HEK293 (cell line): ENCODE results near the gene PCCA.

Experiments
- CTCF ChIA-PET: fragments of 350-600 bp; formaldehyde crosslinking; extraction: SDS; loops from one replicate; lab custom pipeline; 2021; ENCODE audit warnings: antibody characterized with exemption; lab: Yijun Ruan, JAX
- POLR2A ChIA-PET: fragments of 300-600 bp; formaldehyde crosslinking; extraction: SDS; loops from one replicate; lab custom pipeline; 2020; ENCODE audit warnings: antibody characterized with exemption, inconsistent platforms; lab: Yijun Ruan, JAX
- H3K27ac ChIP-seq: fragments of 200-500 bp; sonication (Bioruptor generic); 2 replicates; pipeline ENCODE4 v1.5.1; 2014; ENCODE audit warnings: low read depth, low read length, control low read depth, inconsistent platforms; ENCODE audit errors: extremely low read depth
- H3K36me3 ChIP-seq, 2 experiments: fragments of 200-500 bp in 1 of 2; sonication (Bioruptor generic) in 1 of 2; 1 replicate in 1 of 2; 2 replicates in 1 of 2; pipeline ENCODE4 v1.5.1; 2014 to 2017; ENCODE audit warnings: inconsistent platforms in 2 of 2, low read length in 2 of 2; ENCODE audit not compliant: control insufficient read depth in 2 of 2, insufficient read depth in 1 of 2
- H3K4me1 ChIP-seq: fragments of 200-500 bp; sonication (Bioruptor generic); 2 replicates; pipeline ENCODE4 v1.5.1; 2014; ENCODE audit warnings: mild to moderate bottlenecking, low read length, inconsistent platforms; ENCODE audit not compliant: control insufficient read depth, insufficient read depth
- H3K4me3 ChIP-seq: 2 replicates; pipeline ENCODE4 v1.5.1; 2011; ENCODE audit warnings: low read depth, mild to moderate bottlenecking, control low read depth, low read length, moderate library complexity
- H3K9me3 ChIP-seq: fragments of 200-500 bp; sonication (Bioruptor generic); 2 replicates; pipeline ENCODE4 v1.5.1; 2014; ENCODE audit warnings: low read depth, low read length, inconsistent platforms; ENCODE audit not compliant: control insufficient read depth, insufficient read depth
- GLI2 ChIP-seq: fragments of 450-650 bp; formaldehyde crosslinking; IDR thresholded peaks from 2 replicates; pipeline ENCODE4; 2017; ENCODE audit warnings: missing biosample characterization, missing genetic modification characterization, low read depth, borderline replicate concordance
- IKZF3 ChIP-seq: fragments of 450-650 bp; IDR thresholded peaks from 2 replicates; pipeline ENCODE4 v1.5.0; 2018; ENCODE audit warnings: missing biosample characterization, mild to moderate bottlenecking, missing genetic modification characterization, moderate library complexity
- KLF10 ChIP-seq: fragments of 450-650 bp; IDR thresholded peaks from 2 replicates; pipeline ENCODE4 v1.5.1; 2018; ENCODE audit warnings: missing biosample characterization, mild to moderate bottlenecking, missing genetic modification characterization
- YY1 ChIP-seq: fragments of 450-650 bp; formaldehyde crosslinking; IDR thresholded peaks from 2 replicates; pipeline ENCODE4 v1.5.1; 2018; ENCODE audit warnings: missing biosample characterization, missing genetic modification characterization
- ZBTB17 ChIP-seq: fragments of 450-650 bp; formaldehyde crosslinking; IDR thresholded peaks from 2 replicates; pipeline ENCODE4 v1.5.1; 2016; ENCODE audit warnings: missing biosample characterization, missing genetic modification characterization
- ZBTB48 ChIP-seq: fragments of 450-650 bp; formaldehyde crosslinking; IDR thresholded peaks from 2 replicates; pipeline ENCODE4 v1.5.1; 2016; ENCODE audit warnings: missing biosample characterization, missing genetic modification characterization
- ZBTB8A ChIP-seq: fragments of 450-650 bp; formaldehyde crosslinking; IDR thresholded peaks from 2 replicates; pipeline ENCODE4 v1.5.1; 2016; ENCODE audit warnings: missing biosample characterization, missing genetic modification characterization
- ZFP37 ChIP-seq: fragments of 450-650 bp; formaldehyde crosslinking; IDR thresholded peaks from 2 replicates; pipeline ENCODE4 v1.5.1; 2016; ENCODE audit warnings: missing biosample characterization, missing genetic modification characterization
- ZNF112 ChIP-seq: fragments of 450-650 bp; formaldehyde crosslinking; IDR thresholded peaks from 2 replicates; pipeline ENCODE4 v1.5.0; 2017; ENCODE audit warnings: missing biosample characterization, missing genetic modification characterization
- ZNF2 ChIP-seq: fragments of 450-650 bp; formaldehyde crosslinking; IDR thresholded peaks from 2 replicates; pipeline ENCODE4 v1.5.1; 2016; ENCODE audit warnings: missing biosample characterization, missing genetic modification characterization
- ZNF23 ChIP-seq: fragments of 450-650 bp; formaldehyde crosslinking; IDR thresholded peaks from 2 replicates; pipeline ENCODE4 v1.5.1; 2016; ENCODE audit warnings: missing biosample characterization, missing genetic modification characterization, borderline replicate concordance
- ZNF501 ChIP-seq: fragments of 450-650 bp; formaldehyde crosslinking; IDR thresholded peaks from 2 replicates; pipeline ENCODE4 v1.5.1; 2016; ENCODE audit warnings: missing biosample characterization, missing genetic modification characterization
- ZNF549 ChIP-seq: fragments of 450-650 bp; IDR thresholded peaks from 2 replicates; pipeline ENCODE4 v1.5.1; 2018; ENCODE audit warnings: missing biosample characterization, missing genetic modification characterization, mild to moderate bottlenecking, inconsistent platforms, moderate library complexity
- ZNF600 ChIP-seq: fragments of 450-650 bp; formaldehyde crosslinking; IDR thresholded peaks from 2 replicates; pipeline ENCODE4 v1.5.1; 2016; ENCODE audit warnings: missing biosample characterization, missing genetic modification characterization
- ZNF624 ChIP-seq: fragments of 450-650 bp; formaldehyde crosslinking; IDR thresholded peaks from 2 replicates; pipeline ENCODE4 v1.5.1; 2017; ENCODE audit warnings: missing biosample characterization, missing genetic modification characterization
- ZNF654 ChIP-seq: fragments of 450-650 bp; formaldehyde crosslinking; IDR thresholded peaks from 2 replicates; pipeline ENCODE4 v1.5.1; 2016; ENCODE audit warnings: low read depth, missing biosample characterization, missing genetic modification characterization
- ZNF660 ChIP-seq: fragments of 450-650 bp; IDR thresholded peaks from 2 replicates; pipeline ENCODE4 v1.5.1; 2018; ENCODE audit warnings: missing biosample characterization, mild to moderate bottlenecking, missing genetic modification characterization
- ZNF843 ChIP-seq: fragments of 450-650 bp; formaldehyde crosslinking; IDR thresholded peaks from 2 replicates; pipeline ENCODE4 v1.5.1; 2016; ENCODE audit warnings: missing biosample characterization, missing genetic modification characterization
- TF ChIP-seq, protein P1 (sequence below): fragments of 450-650 bp; formaldehyde crosslinking; IDR thresholded peaks from 2 replicates; pipeline ENCODE4 v1.5.1; 2017; ENCODE audit warnings: missing biosample characterization, missing genetic modification characterization
- TF ChIP-seq, protein P2 (sequence below): fragments of 450-650 bp; formaldehyde crosslinking; IDR thresholded peaks from 2 replicates; pipeline ENCODE4 v1.5.1; 2016; ENCODE audit warnings: missing biosample characterization, missing genetic modification characterization
- TF ChIP-seq, protein P3 (sequence below): fragments of 450-650 bp; formaldehyde crosslinking; IDR thresholded peaks from 2 replicates; pipeline ENCODE4 v1.5.1; 2016; ENCODE audit warnings: missing biosample characterization, missing genetic modification characterization

The PCCA gene

DNA sequence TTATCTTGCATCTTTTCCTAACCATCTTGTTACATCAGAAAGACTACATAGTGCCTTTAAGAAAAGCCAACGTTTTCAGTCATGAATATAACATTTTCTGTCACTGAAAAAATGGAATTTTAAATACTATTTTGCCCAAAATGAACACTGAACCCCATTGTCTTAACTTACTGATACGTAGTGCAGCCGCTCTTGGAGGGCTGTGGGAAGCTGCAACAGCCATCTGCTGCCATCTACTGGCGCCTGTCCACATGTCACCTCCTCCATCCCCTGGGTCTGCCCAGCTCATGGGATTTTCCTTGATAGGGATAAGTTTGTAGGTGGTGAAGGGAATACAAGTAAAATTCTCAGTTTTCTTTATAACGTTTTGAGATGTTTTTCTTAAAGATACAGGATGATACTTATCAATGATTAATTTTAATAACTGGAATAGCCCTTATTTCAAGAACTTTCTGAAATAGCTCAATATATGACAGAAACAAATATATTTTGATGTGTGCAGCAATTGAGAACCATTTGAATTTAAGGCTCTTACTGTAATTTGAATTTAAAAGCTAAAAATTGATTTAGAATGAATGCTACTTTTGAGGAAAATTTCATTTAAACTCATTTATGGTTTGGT is 426.0 kb downstream of the PCCA start:
- ChIA-PET CTCF (interaction anchor here (0.6 to 2.8 kb wide), 15 partner anchors 31 to 1071 kb away, joined by 3 to 19 read pairs (median 4); no protein-coding TSS in a partner anchor), POLR2A (interaction anchor here (0.5 kb wide), 1 partner anchor 638 kb away, joined by 4 read pairs; no protein-coding TSS in a partner anchor)
- peak; percentile 86 for TF ChIP-seq IKZF3 (tag by site-specific recombination)
- TF ChIP-seq, protein P1, sequence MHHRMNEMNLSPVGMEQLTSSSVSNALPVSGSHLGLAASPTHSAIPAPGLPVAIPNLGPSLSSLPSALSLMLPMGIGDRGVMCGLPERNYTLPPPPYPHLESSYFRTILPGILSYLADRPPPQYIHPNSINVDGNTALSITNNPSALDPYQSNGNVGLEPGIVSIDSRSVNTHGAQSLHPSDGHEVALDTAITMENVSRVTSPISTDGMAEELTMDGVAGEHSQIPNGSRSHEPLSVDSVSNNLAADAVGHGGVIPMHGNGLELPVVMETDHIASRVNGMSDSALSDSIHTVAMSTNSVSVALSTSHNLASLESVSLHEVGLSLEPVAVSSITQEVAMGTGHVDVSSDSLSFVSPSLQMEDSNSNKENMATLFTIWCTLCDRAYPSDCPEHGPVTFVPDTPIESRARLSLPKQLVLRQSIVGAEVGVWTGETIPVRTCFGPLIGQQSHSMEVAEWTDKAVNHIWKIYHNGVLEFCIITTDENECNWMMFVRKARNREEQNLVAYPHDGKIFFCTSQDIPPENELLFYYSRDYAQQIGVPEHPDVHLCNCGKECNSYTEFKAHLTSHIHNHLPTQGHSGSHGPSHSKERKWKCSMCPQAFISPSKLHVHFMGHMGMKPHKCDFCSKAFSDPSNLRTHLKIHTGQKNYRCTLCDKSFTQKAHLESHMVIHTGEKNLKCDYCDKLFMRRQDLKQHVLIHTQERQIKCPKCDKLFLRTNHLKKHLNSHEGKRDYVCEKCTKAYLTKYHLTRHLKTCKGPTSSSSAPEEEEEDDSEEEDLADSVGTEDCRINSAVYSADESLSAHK (tag by site-specific recombination): no peak
- TF ChIP-seq ZBTB48 (tag by site-specific recombination): no peak
- TF ChIP-seq, protein P2, sequence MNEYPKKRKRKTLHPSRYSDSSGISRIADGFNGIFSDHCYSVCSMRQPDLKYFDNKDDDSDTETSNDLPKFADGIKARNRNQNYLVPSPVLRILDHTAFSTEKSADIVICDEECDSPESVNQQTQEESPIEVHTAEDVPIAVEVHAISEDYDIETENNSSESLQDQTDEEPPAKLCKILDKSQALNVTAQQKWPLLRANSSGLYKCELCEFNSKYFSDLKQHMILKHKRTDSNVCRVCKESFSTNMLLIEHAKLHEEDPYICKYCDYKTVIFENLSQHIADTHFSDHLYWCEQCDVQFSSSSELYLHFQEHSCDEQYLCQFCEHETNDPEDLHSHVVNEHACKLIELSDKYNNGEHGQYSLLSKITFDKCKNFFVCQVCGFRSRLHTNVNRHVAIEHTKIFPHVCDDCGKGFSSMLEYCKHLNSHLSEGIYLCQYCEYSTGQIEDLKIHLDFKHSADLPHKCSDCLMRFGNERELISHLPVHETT (tag by site-specific recombination): peak; percentile 38; the same call in 1 of the 2 replicates
- peak; percentile 53; the same call in 1 of the 2 replicates for TF ChIP-seq ZNF2
- TF ChIP-seq GLI2 (tag by site-specific recombination): 0 out of 2 replicates have a peak, but pooled peaks have one; percentile 16
- peak; percentile 68 for TF ChIP-seq ZNF660
- TF ChIP-seq ZBTB17 (tag by site-specific recombination): 0 out of 2 replicates have a peak, but pooled peaks have one; percentile 15
- no peak for TF ChIP-seq ZNF843 (tag by site-specific recombination)
- TF ChIP-seq ZNF501: peak; percentile 40; the same call in 1 of the 2 replicates
- no peak for TF ChIP-seq YY1 (tag by site-specific recombination)
- TF ChIP-seq ZNF624 (tag by site-specific recombination): no peak
- TF ChIP-seq, protein P3, sequence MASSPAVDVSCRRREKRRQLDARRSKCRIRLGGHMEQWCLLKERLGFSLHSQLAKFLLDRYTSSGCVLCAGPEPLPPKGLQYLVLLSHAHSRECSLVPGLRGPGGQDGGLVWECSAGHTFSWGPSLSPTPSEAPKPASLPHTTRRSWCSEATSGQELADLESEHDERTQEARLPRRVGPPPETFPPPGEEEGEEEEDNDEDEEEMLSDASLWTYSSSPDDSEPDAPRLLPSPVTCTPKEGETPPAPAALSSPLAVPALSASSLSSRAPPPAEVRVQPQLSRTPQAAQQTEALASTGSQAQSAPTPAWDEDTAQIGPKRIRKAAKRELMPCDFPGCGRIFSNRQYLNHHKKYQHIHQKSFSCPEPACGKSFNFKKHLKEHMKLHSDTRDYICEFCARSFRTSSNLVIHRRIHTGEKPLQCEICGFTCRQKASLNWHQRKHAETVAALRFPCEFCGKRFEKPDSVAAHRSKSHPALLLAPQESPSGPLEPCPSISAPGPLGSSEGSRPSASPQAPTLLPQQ (tag by site-specific recombination): no peak
- TF ChIP-seq ZNF112 (tag by site-specific recombination): no peak
- peak; percentile 94 for TF ChIP-seq ZNF654 (tag by site-specific recombination)
- 0 out of 2 replicates have a peak, but pooled peaks have one; percentile 25 for TF ChIP-seq KLF10 (tag by site-specific recombination)
- TF ChIP-seq ZBTB8A (tag by site-specific recombination): peak; percentile 50; the same call in 1 of the 2 replicates
- 0 out of 2 replicates have a peak, but pooled peaks have one; percentile 16 for TF ChIP-seq ZNF600 (tag by site-specific recombination)
- TF ChIP-seq ZNF549 (tag by site-specific recombination): no peak
- no peak for TF ChIP-seq ZNF23 (tag by site-specific recombination)
- 0 out of 2 replicates have a peak, but pooled peaks have one; percentile 31 for TF ChIP-seq ZFP37 (tag by site-specific recombination)
- Histone ChIP-seq H3K27ac (no peak overlapping the region), H3K4me3 (no peak overlapping the region), H3K9me3 (no peaks in the 10 kb centered on the region), H3K36me3 (no peaks in the 10 kb centered on the region), H3K4me1 (no peaks in the 10 kb centered on the region)
